Cardiac muscle cell (in vitro differentiated cells and primary cell): ENCODE data around the gene AXIN2. TPM values are rescaled to one million over a fixed set of nuclear protein-coding genes. Genes with fewer than 3 reads are reported as not detected.

Source experiments
- DNase-seq, 2 donors: peaks; one replicate each; pipeline versions ENCODE4 v3.0.0 to v3.0.0-alpha.2; 2010 to 2017; ENCODE audit warnings: low read depth in 1 of 2, low spot score in 1 of 2
- H3K27ac ChIP-seq: fragments of 200-600 bp; sonication (generic); 2 replicates; pipeline ENCODE4 v1.5.1; 2016
- H3K27me3 ChIP-seq: fragments of 200-600 bp; sonication (generic); 2 replicates; pipeline ENCODE4 v1.6.0; 2016; ENCODE audit warnings: control low read depth
- H3K36me3 ChIP-seq: fragments of 200-600 bp; sonication (generic); 2 replicates; pipeline ENCODE4 v1.5.1; 2016; ENCODE audit warnings: control low read depth
- H3K4me1 ChIP-seq: fragments of 200-600 bp; sonication (generic); 2 replicates; pipeline ENCODE4 v1.8.1; 2017; ENCODE audit warnings: low read depth, mild to moderate bottlenecking, mixed run types
- H3K4me3 ChIP-seq: fragments of 200-600 bp; sonication (generic); 2 replicates; pipeline ENCODE4 v1.5.1; 2016; ENCODE audit warnings: mild to moderate bottlenecking
- H3K9me3 ChIP-seq: fragments of 200-600 bp; sonication (generic); 2 replicates; pipeline ENCODE4 v1.5.1; 2017; ENCODE audit warnings: low read depth, mild to moderate bottlenecking, control low read depth
- polyA plus RNA-seq: library from polyadenylated mRNA; unstranded; fragments of >200 nt; fragmentation: Nextera tagmentation; extraction: Ambion mirVana; gene quantifications from 2 replicates; pipeline ENCODE4 v1.2.1, GENCODE V29; 2016
- total RNA-seq: library from RNA; depleted of rRNA; stranded (reverse); fragments of >200 nt; gene quantifications from 2 replicates; pipeline ENCODE4 v1.2.3, GENCODE V29; 2016
- TF ChIP-seq, protein P1 (sequence below): IDR thresholded peaks from 2 replicates; pipeline ENCODE4 v1.5.1; 2012; ENCODE audit warnings: low read depth, mild to moderate bottlenecking, low read length

The AXIN2 gene, protein sequence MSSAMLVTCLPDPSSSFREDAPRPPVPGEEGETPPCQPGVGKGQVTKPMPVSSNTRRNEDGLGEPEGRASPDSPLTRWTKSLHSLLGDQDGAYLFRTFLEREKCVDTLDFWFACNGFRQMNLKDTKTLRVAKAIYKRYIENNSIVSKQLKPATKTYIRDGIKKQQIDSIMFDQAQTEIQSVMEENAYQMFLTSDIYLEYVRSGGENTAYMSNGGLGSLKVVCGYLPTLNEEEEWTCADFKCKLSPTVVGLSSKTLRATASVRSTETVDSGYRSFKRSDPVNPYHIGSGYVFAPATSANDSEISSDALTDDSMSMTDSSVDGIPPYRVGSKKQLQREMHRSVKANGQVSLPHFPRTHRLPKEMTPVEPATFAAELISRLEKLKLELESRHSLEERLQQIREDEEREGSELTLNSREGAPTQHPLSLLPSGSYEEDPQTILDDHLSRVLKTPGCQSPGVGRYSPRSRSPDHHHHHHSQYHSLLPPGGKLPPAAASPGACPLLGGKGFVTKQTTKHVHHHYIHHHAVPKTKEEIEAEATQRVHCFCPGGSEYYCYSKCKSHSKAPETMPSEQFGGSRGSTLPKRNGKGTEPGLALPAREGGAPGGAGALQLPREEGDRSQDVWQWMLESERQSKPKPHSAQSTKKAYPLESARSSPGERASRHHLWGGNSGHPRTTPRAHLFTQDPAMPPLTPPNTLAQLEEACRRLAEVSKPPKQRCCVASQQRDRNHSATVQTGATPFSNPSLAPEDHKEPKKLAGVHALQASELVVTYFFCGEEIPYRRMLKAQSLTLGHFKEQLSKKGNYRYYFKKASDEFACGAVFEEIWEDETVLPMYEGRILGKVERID
- total RNA-seq (35.4 and 51.1 TPM in 2 replicates), polyA plus RNA-seq (15.0 and 22.3 TPM in 2 replicates)

DNA sequence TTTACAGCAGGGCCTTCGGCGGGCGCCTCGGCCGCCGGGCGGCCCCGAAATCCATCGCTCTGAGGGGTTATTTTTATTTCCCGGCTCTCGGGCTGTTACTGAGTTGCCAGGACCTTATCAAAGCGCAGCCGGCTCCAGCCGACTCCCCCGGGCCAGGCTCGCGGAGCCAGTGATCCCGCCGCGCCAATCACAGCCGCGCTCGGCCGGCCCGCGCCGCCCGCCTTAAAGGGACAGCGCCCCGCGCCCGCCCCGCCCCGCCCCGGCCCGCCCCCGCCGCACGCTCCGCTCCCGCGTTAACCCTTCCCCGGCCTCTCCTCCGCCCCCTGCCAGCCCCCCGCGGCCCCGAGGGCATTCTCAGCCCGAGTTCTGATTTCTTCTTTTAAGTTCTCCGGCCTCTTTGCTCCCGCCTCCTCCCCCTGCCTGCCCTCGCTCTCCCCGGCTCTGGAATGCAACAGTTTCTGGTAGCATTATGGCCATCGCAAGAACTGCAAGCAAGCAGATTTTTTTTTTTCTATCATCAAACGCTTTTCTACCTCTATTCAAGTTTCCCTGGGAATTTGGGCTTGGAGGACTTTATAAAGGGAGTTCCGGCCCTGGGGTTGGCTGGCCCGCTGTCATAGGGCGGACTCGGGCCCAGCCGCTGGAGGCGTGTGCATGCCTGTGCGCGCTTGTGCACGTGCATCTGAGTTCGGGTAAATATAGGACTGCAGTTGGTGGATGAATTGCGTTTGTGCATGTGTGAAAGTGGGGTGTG lies at the start of gene AXIN2:
Gene AXIN2 (minus strand): TSS at position 197 of the 754 bp plus-strand sequence. CDS start 3,028 bp downstream, outside the sequence.
- peaks cover 28% of the 10 kb centered on the region for H3K4me1 ChIP-seq
- H3K4me3 ChIP-seq, result peak within 1 kb of the TSS; percentile 100
- no peaks in the 10 kb centered on the region for H3K36me3 ChIP-seq
- H3K27me3 ChIP-seq, result no peaks in the 10 kb centered on the region
- TF ChIP-seq, protein P1, sequence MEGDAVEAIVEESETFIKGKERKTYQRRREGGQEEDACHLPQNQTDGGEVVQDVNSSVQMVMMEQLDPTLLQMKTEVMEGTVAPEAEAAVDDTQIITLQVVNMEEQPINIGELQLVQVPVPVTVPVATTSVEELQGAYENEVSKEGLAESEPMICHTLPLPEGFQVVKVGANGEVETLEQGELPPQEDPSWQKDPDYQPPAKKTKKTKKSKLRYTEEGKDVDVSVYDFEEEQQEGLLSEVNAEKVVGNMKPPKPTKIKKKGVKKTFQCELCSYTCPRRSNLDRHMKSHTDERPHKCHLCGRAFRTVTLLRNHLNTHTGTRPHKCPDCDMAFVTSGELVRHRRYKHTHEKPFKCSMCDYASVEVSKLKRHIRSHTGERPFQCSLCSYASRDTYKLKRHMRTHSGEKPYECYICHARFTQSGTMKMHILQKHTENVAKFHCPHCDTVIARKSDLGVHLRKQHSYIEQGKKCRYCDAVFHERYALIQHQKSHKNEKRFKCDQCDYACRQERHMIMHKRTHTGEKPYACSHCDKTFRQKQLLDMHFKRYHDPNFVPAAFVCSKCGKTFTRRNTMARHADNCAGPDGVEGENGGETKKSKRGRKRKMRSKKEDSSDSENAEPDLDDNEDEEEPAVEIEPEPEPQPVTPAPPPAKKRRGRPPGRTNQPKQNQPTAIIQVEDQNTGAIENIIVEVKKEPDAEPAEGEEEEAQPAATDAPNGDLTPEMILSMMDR, result peak; percentile 11
- DNase-seq, result peak; percentile 97
- H3K9me3 ChIP-seq, result no peaks in the 10 kb centered on the region
- H3K27ac ChIP-seq, result peak within 1 kb of the TSS; percentile 96

- Histone ChIP-seq H3K36me3 (no peaks in the 10 kb centered on the region), H3K9me3 (no peaks in the 10 kb centered on the region), H3K4me3 (no peak overlapping the region), H3K27me3 (no peaks in the 10 kb centered on the region), H3K27ac (no peak overlapping the region), H3K4me1 (no peaks in the 10 kb centered on the region)
- TF ChIP-seq, protein P1, result no peak
- peak in 1 of 2 donors; percentile 91 for DNase-seq
These were observed 48.3 kb upstream of the AXIN2 start for GRCh38 chr17:65609749-65610148.

DNA sequence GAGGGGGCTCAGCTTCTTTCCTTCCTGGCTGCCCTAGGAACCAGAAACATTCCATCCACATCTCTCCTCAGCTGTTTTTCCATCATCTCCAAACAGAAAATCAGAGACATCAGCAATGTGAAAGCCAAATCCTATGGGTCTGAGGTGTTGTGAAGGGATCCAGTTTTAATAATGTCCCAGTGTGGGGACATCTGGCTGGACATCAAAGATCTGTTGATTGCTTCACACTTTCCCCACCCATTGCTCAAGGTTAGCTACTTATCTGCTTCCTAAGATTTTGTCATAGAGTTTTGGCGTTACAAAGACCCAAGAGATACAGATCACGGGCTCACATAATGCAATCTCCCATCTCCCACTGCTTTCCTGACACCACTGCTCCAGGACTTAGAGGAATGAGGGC lies 47.8 kb upstream of the AXIN2 start:
- Histone ChIP-seq H3K27me3 (no peaks in the 10 kb centered on the region), H3K36me3 (no peaks in the 10 kb centered on the region), H3K4me1 (no peaks in the 10 kb centered on the region), H3K4me3 (no peak overlapping the region), H3K9me3 (no peaks in the 10 kb centered on the region), H3K27ac (no peak overlapping the region)
- TF ChIP-seq, protein P1, result no peak
- peak in 1 of 2 donors; percentile 18 for DNase-seq

- TF ChIP-seq, protein P1, result no peak
- H3K4me3 ChIP-seq, result no peak overlapping the region
- no peaks in the 10 kb centered on the region for H3K9me3 ChIP-seq
- no peak for DNase-seq
- no peak overlapping the region for H3K27ac ChIP-seq
- H3K36me3 ChIP-seq, result no peaks in the 10 kb centered on the region
- no peaks in the 10 kb centered on the region for H3K27me3 ChIP-seq
- H3K4me1 ChIP-seq, result peaks cover 3% of the 10 kb centered on the region
These were observed 42.6 kb upstream of the AXIN2 start for GRCh38 chr17:65604070-65604469.

GRCh38 chr17:65601881-65602280 lies 40.4 kb upstream of the AXIN2 start:
- H3K36me3 ChIP-seq, result no peaks in the 10 kb centered on the region
- no peaks in the 10 kb centered on the region for H3K9me3 ChIP-seq
- no peak overlapping the region for H3K27ac ChIP-seq
- H3K4me3 ChIP-seq, result no peak overlapping the region
- DNase-seq, result no peak
- TF ChIP-seq, protein P1, result no peak
- peaks cover 3% of the 10 kb centered on the region for H3K4me1 ChIP-seq
- H3K27me3 ChIP-seq, result no peaks in the 10 kb centered on the region
